IMR-90 (cell line): ENCODE results near the gene PLEK. TPM values are rescaled to one million over a fixed set of nuclear protein-coding genes. Genes with fewer than 3 reads are reported as not detected.

Experiments
- ATAC-seq: fragments of 200-7000 bp; cut with Tn5 transposase; 2 replicates; pipeline ENCODE4 v1.9.1; 2020; ENCODE audit warnings: low read depth, mild to moderate bottlenecking, moderate library complexity
- BruUV-seq: library from RNA; stranded (reverse); fragments of 400-500 nt; replicated peaks from 2 replicates; lab custom pipeline; 2021; lab: Mats Ljungman, UMichigan
- CTCF ChIA-PET: fragments of 300-600 bp; formaldehyde crosslinking; extraction: SDS; loops from one replicate; lab custom pipeline; 2021; ENCODE audit warnings: antibody characterized with exemption; lab: Yijun Ruan, JAX
- POLR2A ChIA-PET: fragments of 300-600 bp; sonication (Branson Sonifier 250); formaldehyde crosslinking; loops from one replicate; lab custom pipeline; 2022; ENCODE audit warnings: antibody characterized with exemption; ENCODE audit not compliant: unreplicated experiment; lab: Charles Lee
- DNase-seq: peaks from one replicate; pipeline ENCODE4 v3.0.0; 2013
- H2AFZ ChIP-seq: replicated peaks from 2 replicates; pipeline ENCODE3; 2013; ENCODE audit warnings: low read length, mild to moderate bottlenecking; ENCODE audit not compliant: poor library complexity
- H2AK5ac ChIP-seq: 2 replicates; pipeline ENCODE4 v1.6.1; 2013; ENCODE audit warnings: low read depth, low read length, inconsistent platforms
- H2AK9ac ChIP-seq: replicated peaks from 2 replicates; pipeline ENCODE3; 2013; ENCODE audit warnings: mild to moderate bottlenecking, low read depth, low read length, moderate library complexity; ENCODE audit not compliant: poor library complexity
- H2BK120ac ChIP-seq: 2 replicates; pipeline ENCODE4 v1.6.1; 2013; ENCODE audit warnings: low read depth, low read length, inconsistent platforms
- H2BK15ac ChIP-seq: 3 replicates; pipeline ENCODE4 v1.6.1; 2013; ENCODE audit warnings: low read depth, low read length, inconsistent platforms
- H2BK20ac ChIP-seq: 2 replicates; pipeline ENCODE4 v1.6.1; 2013; ENCODE audit warnings: low read depth, mild to moderate bottlenecking, inconsistent platforms, low read length, moderate library complexity
- H2BK5ac ChIP-seq: 2 replicates; pipeline ENCODE4 v1.6.1; 2013; ENCODE audit warnings: mild to moderate bottlenecking, low read depth, low read length, inconsistent platforms; ENCODE audit not compliant: poor library complexity, severe bottlenecking
- H3K14ac ChIP-seq: replicated peaks from 2 replicates; pipeline ENCODE4 v1.6.1; 2013; ENCODE audit warnings: low read depth, low read length, inconsistent platforms
- H3K18ac ChIP-seq: 2 replicates; pipeline ENCODE4 v1.6.1; 2013; ENCODE audit warnings: low read depth, low read length, control low read depth
- H3K23ac ChIP-seq: 2 replicates; pipeline ENCODE4 v1.6.1; 2013; ENCODE audit warnings: low read depth, low read length, inconsistent platforms
- H3K27ac ChIP-seq: 2 replicates; pipeline ENCODE4 v1.5.1; 2013; ENCODE audit warnings: mild to moderate bottlenecking, control low read depth, low read length; ENCODE audit not compliant: insufficient read depth
- H3K27me3 ChIP-seq: 2 replicates; pipeline ENCODE4 v1.6.1; 2013; ENCODE audit warnings: low read length; ENCODE audit not compliant: control insufficient read depth, insufficient read depth
- H3K36me3 ChIP-seq: 2 replicates; pipeline ENCODE4 v1.6.1; 2013; ENCODE audit warnings: low read length, mixed read lengths; ENCODE audit not compliant: control insufficient read depth, insufficient read depth
- H3K4ac ChIP-seq: 2 replicates; pipeline ENCODE4 v1.6.1; 2013; ENCODE audit warnings: low read depth, low read length, inconsistent platforms
- H3K4me1 ChIP-seq: 2 replicates; pipeline ENCODE4 v1.6.1; 2013; ENCODE audit warnings: low read length, mixed read lengths; ENCODE audit not compliant: control insufficient read depth, insufficient read depth
- H3K4me2 ChIP-seq: 2 replicates; pipeline ENCODE4 v1.6.1; 2013; ENCODE audit warnings: low read depth, mild to moderate bottlenecking, control low read depth, low read length, moderate library complexity
- H3K4me3 ChIP-seq: 2 replicates; pipeline ENCODE4 v1.5.1; 2013; ENCODE audit warnings: low read depth, mild to moderate bottlenecking, control low read depth, low read length, moderate library complexity; ENCODE audit not compliant: insufficient read depth
- H3K56ac ChIP-seq: 2 replicates; pipeline ENCODE4 v1.6.1; 2013; ENCODE audit warnings: low read length, inconsistent platforms; ENCODE audit not compliant: insufficient read depth; ENCODE audit errors: extremely low read depth
- H3K79me1 ChIP-seq, 2 experiments: 2 replicates each; pipeline ENCODE4 v1.6.1; 2013; ENCODE audit warnings: low read length in 2 of 2, inconsistent platforms in 1 of 2, low read depth in 1 of 2
- H3K9ac ChIP-seq: 2 replicates; pipeline ENCODE4 v1.6.1; 2013; ENCODE audit warnings: low read depth, low read length, control low read depth
- H3K9me1 ChIP-seq: 2 replicates; pipeline ENCODE4 v1.6.1; 2013; ENCODE audit warnings: low read length, inconsistent platforms; ENCODE audit not compliant: insufficient read depth
- H3K9me3 ChIP-seq: 2 replicates; pipeline ENCODE4 v1.6.1; 2013; ENCODE audit warnings: low read length; ENCODE audit not compliant: control insufficient read depth, insufficient read depth
- H4K20me1 ChIP-seq: 2 replicates; pipeline ENCODE4 v1.6.1; 2013; ENCODE audit warnings: low read length, inconsistent platforms; ENCODE audit not compliant: insufficient read depth
- H4K5ac ChIP-seq: 2 replicates; pipeline ENCODE4 v1.6.1; 2013; ENCODE audit warnings: mild to moderate bottlenecking, low read depth, low read length, control low read depth
- H4K8ac ChIP-seq, 2 experiments: 2 replicates each; pipeline ENCODE4 v1.6.1; 2013; ENCODE audit warnings: low read depth in 2 of 2, low read length in 2 of 2, control low read depth in 1 of 2, inconsistent platforms in 1 of 2
- H4K91ac ChIP-seq: 2 replicates; pipeline ENCODE4 v1.6.1; 2013; ENCODE audit warnings: low read depth, low read length, inconsistent platforms; ENCODE audit not compliant: insufficient read depth
- BHLHE40 ChIP-seq: fragments of 150-350 bp; IDR thresholded peaks from 2 replicates; pipeline ENCODE4 v1.6.1; 2016; ENCODE audit warnings: mild to moderate bottlenecking, low read depth, low read length
- CEBPB ChIP-seq: IDR thresholded peaks from 2 replicates; pipeline ENCODE4 v1.6.1; 2012; ENCODE audit warnings: low read depth, low read length, improper control_type of control experiment
- CHD1 ChIP-seq: IDR thresholded peaks from 2 replicates; pipeline ENCODE4 v1.6.1; 2012; ENCODE audit warnings: low read depth, low read length, improper control_type of control experiment
- FOS ChIP-seq: fragments of 150-350 bp; IDR thresholded peaks from 2 replicates; pipeline ENCODE4 v1.6.1; 2016; ENCODE audit warnings: low read depth, low read length
- MAFK ChIP-seq: IDR thresholded peaks from 2 replicates; pipeline ENCODE4 v1.6.1; 2012; ENCODE audit warnings: low read depth, low read length, improper control_type of control experiment
- MAZ ChIP-seq: IDR thresholded peaks from 2 replicates; pipeline ENCODE4 v1.6.1; 2012; ENCODE audit warnings: low read depth, mild to moderate bottlenecking, low read length, improper control_type of control experiment, moderate library complexity, borderline replicate concordance
- MXI1 ChIP-seq: IDR thresholded peaks from 2 replicates; pipeline ENCODE4 v1.6.1; 2012; ENCODE audit warnings: low read depth, mild to moderate bottlenecking, low read length, moderate library complexity, borderline replicate concordance
- NFE2L2 ChIP-seq: fragments of 150-350 bp; IDR thresholded peaks from 2 replicates; pipeline ENCODE4 v1.6.1; 2016; ENCODE audit warnings: low read depth, mild to moderate bottlenecking, low read length
- POLR2A ChIP-seq: IDR thresholded peaks from 2 replicates; pipeline ENCODE4 v1.6.1; 2012; ENCODE audit warnings: mild to moderate bottlenecking, low read depth, low read length
- RAD21 ChIP-seq: IDR thresholded peaks from 2 replicates; pipeline ENCODE4 v1.6.1; 2012; ENCODE audit warnings: low read length, improper control_type of control experiment
- RCOR1 ChIP-seq: IDR thresholded peaks from 2 replicates; pipeline ENCODE4 v1.6.1; 2012; ENCODE audit warnings: mild to moderate bottlenecking, low read length, improper control_type of control experiment; ENCODE audit not compliant: insufficient replicate concordance
- RFX5 ChIP-seq: IDR thresholded peaks from 2 replicates; pipeline ENCODE4 v1.8.0; 2012; ENCODE audit warnings: low read depth, mild to moderate bottlenecking, low read length, moderate library complexity
- SMC3 ChIP-seq: fragments of 150-350 bp; IDR thresholded peaks from 2 replicates; pipeline ENCODE4 v1.6.1; 2016; ENCODE audit warnings: low read depth, mild to moderate bottlenecking, antibody characterized with exemption, low read length, moderate library complexity
- WGBS, 2 experiments: methylation state at CpG; one replicate each; pipeline versions ENCODE4 v1.1.5 to v1.1.7; 2013; ENCODE audit warnings: missing lambda C conversion rate in 2 of 2; ENCODE audit not compliant: insufficient read length in 1 of 2; ENCODE audit errors: extremely low coverage in 2 of 2; 5-methylcytosine and 5-hydroxymethylcytosine counted together
- dilution Hi-C: fragments of 300-500 bp; cut with HindIII; formaldehyde crosslinking; loops from one replicate; pipeline ENCODE4 v1.14.3; 2018; ENCODE audit warnings: low sequenced_read_pairs; ENCODE audit not compliant: unreplicated experiment
- in situ Hi-C: fragments of 300-500 bp; cut with MboI; formaldehyde crosslinking; loops from 3 replicates; pipeline ENCODE4 v1.14.3; 2019; ENCODE audit warnings: low sequenced_read_pairs, inconsistent platforms, mixed read lengths
- intact Hi-C: fragments of 100-400 bp; cut with micrococcal nuclease; formaldehyde crosslinking; loops from 2 replicates; pipeline ENCODE4 v1.10.0; 2022
- polyA plus RNA-seq, 3 experiments: library from polyadenylated mRNA; depleted of rRNA; stranded (reverse); fragments of >200 nt; gene quantifications; 2 replicates each; pipeline ENCODE4 v1.2.3, GENCODE V29; 2012; ENCODE audit warnings: low replicate concordance in 1 of 3
- total RNA-seq: library from RNA; depleted of rRNA; stranded (reverse); fragments of >200 nt; gene quantifications from 2 replicates; pipeline ENCODE4 v1.2.3, GENCODE V29; 2012
- TF ChIP-seq, protein P1 (sequence below): fragments of 150-350 bp; IDR thresholded peaks from 2 replicates; pipeline ENCODE4 v1.6.1; 2017; ENCODE audit warnings: mild to moderate bottlenecking, antibody characterized with exemption, low read length, low read depth

The PLEK gene
- total and polyA plus RNA-seq, 2 of the 4 experiments (the other 2 are of a cell fraction) = under 0.01 TPM; not detected in 1

DNA sequence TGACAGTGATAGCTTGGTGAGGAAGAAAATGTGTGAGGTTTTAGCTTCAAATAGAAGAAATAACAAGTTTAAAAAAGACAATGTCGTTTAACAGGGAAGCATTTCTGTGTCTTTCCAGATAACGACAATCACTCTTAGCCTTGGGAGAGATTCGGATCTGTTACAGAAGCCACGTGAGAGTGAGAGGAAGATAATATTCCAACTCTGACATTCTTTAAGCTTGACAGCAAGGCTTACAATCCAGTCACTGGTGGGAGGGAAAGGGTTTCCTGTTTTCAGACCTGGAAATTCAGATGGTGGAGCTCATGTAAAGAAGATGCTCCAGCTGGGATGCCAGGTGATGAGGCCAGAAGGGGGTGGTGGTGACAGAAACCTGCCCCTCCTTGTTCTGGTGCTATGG is 71.2 kb downstream of the PLEK start:
- H3K27me3 ChIP-seq = peaks cover 13% of the 10 kb centered on the region
- H3K23ac ChIP-seq = no peak overlapping the region
- H4K8ac ChIP-seq = no peak overlapping the region
- H3K9ac ChIP-seq = no peak overlapping the region
- H2BK120ac ChIP-seq = no peak overlapping the region
- in situ Hi-C loops = no loop called here
- TF ChIP-seq SMC3 (no peak), MXI1 (no peak), RCOR1 (no peak), BHLHE40 (no peak), POLR2A (no peak), RAD21 (no peak), CEBPB (no peak), CHD1 (no peak), FOS (no peak), MAZ (no peak), NFE2L2 (no peak), MAFK (no peak), RFX5 (no peak)
- TF ChIP-seq, protein P1, sequence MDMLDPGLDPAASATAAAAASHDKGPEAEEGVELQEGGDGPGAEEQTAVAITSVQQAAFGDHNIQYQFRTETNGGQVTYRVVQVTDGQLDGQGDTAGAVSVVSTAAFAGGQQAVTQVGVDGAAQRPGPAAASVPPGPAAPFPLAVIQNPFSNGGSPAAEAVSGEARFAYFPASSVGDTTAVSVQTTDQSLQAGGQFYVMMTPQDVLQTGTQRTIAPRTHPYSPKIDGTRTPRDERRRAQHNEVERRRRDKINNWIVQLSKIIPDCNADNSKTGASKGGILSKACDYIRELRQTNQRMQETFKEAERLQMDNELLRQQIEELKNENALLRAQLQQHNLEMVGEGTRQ = no peak
- H3K4me1 ChIP-seq = 0 out of 2 replicates have a peak, but pooled peaks cover 2% of the 10 kb centered on the region
- H2BK15ac ChIP-seq = no peak overlapping the region
- H4K20me1 ChIP-seq = no peaks in the 10 kb centered on the region
- H3K79me1 ChIP-seq = no peaks in the 10 kb centered on the region
- ChIA-PET CTCF (no interaction called here), POLR2A (interaction anchor here (0.6 kb wide), 1 partner anchor 313 kb away, joined by 4 read pairs; no protein-coding TSS in a partner anchor)
- H3K14ac ChIP-seq = no peak overlapping the region
- H3K56ac ChIP-seq = no peak overlapping the region
- H4K5ac ChIP-seq = no peak overlapping the region
- ATAC-seq = peak; percentile 54
- H3K27ac ChIP-seq = no peak overlapping the region
- no peak overlapping the region for H4K91ac ChIP-seq
- no peak overlapping the region for H2AK5ac ChIP-seq
- no peak overlapping the region for H3K18ac ChIP-seq
- intact Hi-C loops = no loop called here
- no CpG with 5 or more reads among the region's 4 CpGs for WGBS, 2 experiments
- H2AK9ac ChIP-seq = no peak overlapping the region
- no peaks in the 10 kb centered on the region for H3K36me3 ChIP-seq
- dilution Hi-C loops = no loop called here
- H3K9me1 ChIP-seq = no peaks in the 10 kb centered on the region
- H2BK5ac ChIP-seq = no peak overlapping the region
- H3K4me2 ChIP-seq = peak overlapping the region; percentile 38; the same call in 1 of the 2 replicates
- no TSS peak for BruUV-seq
- no peak overlapping the region for H3K4me3 ChIP-seq
- DNase-seq = peak; percentile 45
- no peak overlapping the region for H3K4ac ChIP-seq
- H2BK20ac ChIP-seq = no peak overlapping the region
- H3K9me3 ChIP-seq = no peaks in the 10 kb centered on the region
- peak overlapping the region; percentile 27 for H2AFZ ChIP-seq
